Adrenal gland (tissue), 12 donors: ENCODE data around the gene MYBBP1A. TPM values are rescaled to one million over a fixed set of nuclear protein-coding genes. Genes with fewer than 3 reads are reported as not detected.

Experiments used
- DNase-seq, 7 donors: peaks; one replicate each; pipeline ENCODE4 v3.0.0-alpha.2; 2019 to 2020
- H3K27ac ChIP-seq, 5 donors: fragments of 200-600 bp; sonication (generic) in 4 of 5; 1 replicate in 3 of 5; 2 replicates in 2 of 5; pipeline versions ENCODE4 v1.5.1 to v1.8.0; 2016 to 2020; ENCODE audit warnings: mild to moderate bottlenecking in 1 of 5
- H3K27me3 ChIP-seq: fragments of 200-600 bp; 2 replicates; pipeline ENCODE4 v1.8.0; 2021
- H3K36me3 ChIP-seq, 2 donors: fragments of 200-600 bp; replicated peaks in 1 of 2; 1 replicate in 1 of 2; 2 replicates in 1 of 2; pipeline versions ENCODE4 v1.5.1 to v1.8.0; 2018 to 2022
- H3K4me1 ChIP-seq, 2 donors: fragments of 200-600 bp; replicated peaks in 1 of 2; 1 replicate in 1 of 2; 2 replicates in 1 of 2; pipeline versions ENCODE4 v1.5.1 to v1.8.0; 2018 to 2021
- H3K4me3 ChIP-seq, 4 donors: fragments of 200-600 bp; sonication (generic) in 3 of 4; one replicate each; pipeline ENCODE4 v1.5.1; 2016 to 2018
- H3K9me3 ChIP-seq, 3 donors: fragments of 200-600 bp; sonication (generic) in 1 of 3; replicated peaks in 1 of 3; 1 replicate in 2 of 3; 2 replicates in 1 of 3; pipeline versions ENCODE4 v1.5.1 to v1.8.0; 2016 to 2021
- POLR2A ChIP-seq, 2 donors: fragments of 450-650 bp; IDR thresholded peaks; one replicate each; pipeline ENCODE4 v1.6.1; 2017; ENCODE audit warnings: antibody characterized with exemption in 2 of 2, mild to moderate bottlenecking in 2 of 2, moderate library complexity in 1 of 2
- WGBS, 4 donors: extraction: QIAGEN DNeasy Blood & Tissue Kit in 2 of 4; methylation state at CpG; one replicate each; pipeline versions ENCODE4 v1.1.5 to v1.1.7; 2013 to 2017; 5-methylcytosine and 5-hydroxymethylcytosine counted together
- intact Hi-C, 2 donors: fragments of 100-400 bp; cut with DNase I; formaldehyde crosslinking; loops; one replicate each; pipeline versions ENCODE4 v1.14.1 to v1.15.0; 2022 to 2023
- polyA plus RNA-seq, 3 donors: library from polyadenylated mRNA; stranded (reverse); fragments of 200-250 nt in 2 of 3; fragments of 350-450 nt in 1 of 3; fragmentation: Illumina TruSeq in 1 of 3; extraction: RNeasy Lipid Tissue Mini Kit (QIAGEN cat#74804) in 1 of 3; gene quantifications; one replicate each; pipeline ENCODE4 v1.2.3, GENCODE V29; 2013 to 2014
- total RNA-seq, 9 donors: library from RNA; depleted of rRNA in 4 of 9; stranded (reverse); fragments of >200 nt in 4 of 9; fragments of 120-200 nt in 1 of 9; fragmentation: NEBNext Ultra II Directional in 1 of 9; extraction: Animal tissue kit (Norgen Biotek cat#: 25700) in 1 of 9; gene quantifications; one replicate each; pipeline versions ENCODE4 v1.1.0 to v1.2.4, GENCODE V29; 2013 to 2023
- TF ChIP-seq, protein P1 (sequence below), 6 experiments: fragments of 450-650 bp in 4 of 6; fragments of 200-600 bp in 2 of 6; sonication (generic) in 1 of 6; IDR thresholded peaks; 1 replicate in 5 of 6; 2 replicates in 1 of 6; pipeline versions ENCODE4 v1.5.1 to v1.8.0; 2016 to 2021; ENCODE audit warnings: antibody characterized with exemption in 6 of 6, mild to moderate bottlenecking in 2 of 6, moderate library complexity in 1 of 6
- donor health status: healthy with polysubstance abuse.
- donor health status: Bipolar disorder and iron deficiency.
- donor health status: DM: yes; HTN: yes; CAD: no.
- donor health status: DM: no; HTN: no; CAD: no.
- donor health status: DM: no; HTN: no; CAD: no.
- donor health status: DM: yes; HTN: yes; CAD: no.

MYBBP1A gene
- total and polyA plus RNA-seq, 12 donors: 17.9 to 65.5 (median 42.4) TPM

DNA sequence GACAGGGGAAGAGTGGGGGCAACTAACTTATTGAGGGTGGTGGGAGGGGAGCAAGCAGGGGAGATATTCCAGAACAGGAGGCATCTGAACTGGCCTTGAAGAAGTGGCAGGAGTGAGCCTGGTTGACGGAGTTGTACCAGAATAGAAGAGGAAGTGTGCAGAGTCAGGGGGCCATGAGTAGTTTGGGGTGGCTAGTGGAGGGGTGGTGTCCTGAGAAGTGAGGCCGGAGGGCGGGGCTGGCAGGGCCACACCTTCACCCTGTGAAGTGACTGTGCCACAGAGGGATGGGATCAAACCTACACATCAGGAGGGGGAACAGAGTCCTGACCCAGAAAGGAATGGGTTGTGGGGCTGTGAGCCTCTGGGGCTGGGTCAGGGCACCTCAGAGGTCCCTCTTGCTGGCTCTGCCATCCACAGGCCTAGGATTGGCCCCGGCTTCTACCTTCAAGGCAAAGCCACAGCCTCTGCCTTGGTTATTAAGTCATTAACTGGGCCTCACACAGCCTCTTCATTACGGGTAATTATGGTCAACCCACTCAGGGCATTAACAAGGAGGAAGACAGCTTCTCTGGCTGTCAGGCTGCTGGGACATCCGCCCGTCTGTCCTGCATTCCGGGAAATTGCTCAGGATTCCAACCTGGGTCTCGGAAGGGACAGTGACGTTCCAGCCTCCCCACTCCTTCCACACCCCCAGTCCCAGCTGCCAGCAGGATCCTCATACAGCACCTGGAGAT, 43.8 kb downstream of the MYBBP1A start:
- no peak for TF ChIP-seq POLR2A (IDR thresholded peaks at IDR 0.05)
- TF ChIP-seq, protein P1, sequence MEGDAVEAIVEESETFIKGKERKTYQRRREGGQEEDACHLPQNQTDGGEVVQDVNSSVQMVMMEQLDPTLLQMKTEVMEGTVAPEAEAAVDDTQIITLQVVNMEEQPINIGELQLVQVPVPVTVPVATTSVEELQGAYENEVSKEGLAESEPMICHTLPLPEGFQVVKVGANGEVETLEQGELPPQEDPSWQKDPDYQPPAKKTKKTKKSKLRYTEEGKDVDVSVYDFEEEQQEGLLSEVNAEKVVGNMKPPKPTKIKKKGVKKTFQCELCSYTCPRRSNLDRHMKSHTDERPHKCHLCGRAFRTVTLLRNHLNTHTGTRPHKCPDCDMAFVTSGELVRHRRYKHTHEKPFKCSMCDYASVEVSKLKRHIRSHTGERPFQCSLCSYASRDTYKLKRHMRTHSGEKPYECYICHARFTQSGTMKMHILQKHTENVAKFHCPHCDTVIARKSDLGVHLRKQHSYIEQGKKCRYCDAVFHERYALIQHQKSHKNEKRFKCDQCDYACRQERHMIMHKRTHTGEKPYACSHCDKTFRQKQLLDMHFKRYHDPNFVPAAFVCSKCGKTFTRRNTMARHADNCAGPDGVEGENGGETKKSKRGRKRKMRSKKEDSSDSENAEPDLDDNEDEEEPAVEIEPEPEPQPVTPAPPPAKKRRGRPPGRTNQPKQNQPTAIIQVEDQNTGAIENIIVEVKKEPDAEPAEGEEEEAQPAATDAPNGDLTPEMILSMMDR (IDR thresholded peaks at IDR 0.05): no peak
- 85 to 98% (median 92%) methylated on average over 9 to 10 of the region's 10 CpGs for WGBS, 4 donors

DNA sequence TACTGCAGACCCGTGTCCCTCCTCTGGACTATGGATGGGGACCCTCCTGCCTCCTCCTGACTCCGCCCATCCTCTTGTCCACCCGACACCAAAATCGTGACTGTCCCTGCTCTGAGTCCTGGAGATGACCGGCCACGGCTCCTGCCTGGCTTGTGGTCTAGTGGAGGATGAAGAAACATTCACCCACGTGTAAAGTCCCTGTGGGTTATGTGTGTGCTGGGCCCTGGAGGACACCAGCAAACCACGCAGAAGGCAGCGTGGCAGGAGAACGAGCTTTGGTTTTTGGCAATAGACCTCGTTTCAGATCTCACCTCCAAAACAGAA, 44.6 kb downstream of the MYBBP1A start:
- peak overlapping the region in 1 of 5 donors; percentile 27 for H3K27ac ChIP-seq
- intact Hi-C loops: no loop called here

More for the DNA sequence above, 43.8 kb downstream of the MYBBP1A start:
- H3K9me3 ChIP-seq: no peaks in the 10 kb centered on the region
- H3K4me1 ChIP-seq: no peaks in the 10 kb centered on the region
- H3K27me3 ChIP-seq: no peaks in the 10 kb centered on the region
- no peaks in the 10 kb centered on the region for H3K36me3 ChIP-seq
- no peak overlapping the region for H3K4me3 ChIP-seq
- intact Hi-C loops: no loop called here
- no peak for DNase-seq
- peak overlapping the region in 1 of 5 donors; percentile 27 for H3K27ac ChIP-seq

DNA sequence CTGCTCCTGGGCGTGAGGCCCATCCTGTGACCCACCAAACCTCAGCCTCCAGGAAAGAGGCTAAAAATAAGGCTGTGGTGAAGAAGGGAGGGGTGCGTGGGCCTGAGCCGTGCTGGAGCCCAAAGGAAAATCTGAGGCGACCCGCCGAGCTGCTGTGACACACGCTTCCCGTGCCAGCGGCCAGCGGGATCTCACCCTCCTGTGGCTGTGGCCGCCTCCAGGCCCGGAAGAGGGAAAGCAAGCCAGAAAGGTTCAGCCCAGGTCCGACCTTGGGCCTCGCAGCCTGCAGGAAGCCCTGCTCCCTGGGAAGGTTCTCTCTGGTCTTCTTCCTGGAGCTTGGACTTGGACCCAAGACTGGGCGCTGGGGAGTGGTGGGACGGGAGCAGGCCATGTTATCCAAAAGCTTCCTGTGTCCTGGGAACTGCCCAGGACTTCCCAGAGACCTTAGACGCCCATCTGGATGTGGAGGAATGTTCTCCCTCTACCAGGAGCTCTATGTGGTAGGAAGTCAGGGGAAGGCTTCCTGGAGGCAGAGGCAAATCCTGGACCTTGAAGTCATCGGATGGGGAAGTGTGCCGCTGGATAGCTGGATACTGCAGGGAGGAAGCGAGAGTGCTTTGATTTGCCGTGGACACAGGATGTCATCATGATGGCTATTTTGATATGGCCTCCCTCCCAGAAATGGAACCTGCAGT, 45.1 kb downstream of the MYBBP1A start:
- Histone ChIP-seq H3K4me3 (no peak overlapping the region), H3K27me3 (no peaks in the 10 kb centered on the region), H3K27ac (peak overlapping the region in 2 of 5 donors; percentile 27 to 41), H3K9me3 (no peaks in the 10 kb centered on the region), H3K36me3 (no peaks in the 10 kb centered on the region), H3K4me1 (no peaks in the 10 kb centered on the region)
- intact Hi-C loops: no loop called here
- 50 to 77% (median 60%) methylated on average over 8 to 21 of the region's 21 CpGs for WGBS, 4 donors
- TF ChIP-seq POLR2A (IDR thresholded peaks at IDR 0.05): no peak
- TF ChIP-seq, protein P1 (IDR thresholded peaks at IDR 0.05): no peak
- peak in 5 of 7 donors; percentile 43 to 72 (median 67) for DNase-seq

More for the DNA sequence above, 44.6 kb downstream of the MYBBP1A start:
- Histone ChIP-seq H3K9me3 (no peaks in the 10 kb centered on the region), H3K36me3 (no peaks in the 10 kb centered on the region), H3K4me1 (no peaks in the 10 kb centered on the region), H3K4me3 (no peak overlapping the region), H3K27me3 (no peaks in the 10 kb centered on the region)
- TF ChIP-seq, protein P1 (IDR thresholded peaks at IDR 0.05): no peak
- no peak for TF ChIP-seq POLR2A (IDR thresholded peaks at IDR 0.05)
- no peak for DNase-seq
- 73 to 83% (median 80%) methylated on average over 10 to 11 of the region's 11 CpGs for WGBS, 4 donors

DNA sequence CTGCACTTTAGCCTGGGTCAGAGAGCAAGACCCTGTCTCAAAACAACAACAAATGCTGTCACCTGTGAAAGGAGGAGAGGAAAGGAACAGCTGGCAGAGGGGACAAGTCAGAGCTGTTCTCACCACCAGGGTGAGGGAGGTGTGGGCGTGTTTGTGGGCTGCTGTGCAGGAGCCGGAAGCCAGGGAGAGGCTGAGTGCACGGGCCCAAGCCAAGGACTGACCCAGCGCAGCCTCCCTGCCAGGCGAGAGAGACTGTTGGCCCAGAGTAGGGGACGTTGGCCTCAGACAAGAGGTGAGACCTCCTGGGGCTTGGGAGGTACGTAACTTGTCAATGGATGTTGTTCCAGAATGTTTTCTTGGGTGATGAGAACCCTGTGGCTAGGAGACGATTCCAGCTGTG, 45.8 kb downstream of the MYBBP1A start:
- Histone ChIP-seq H3K36me3 (no peaks in the 10 kb centered on the region), H3K4me3 (no peak overlapping the region), H3K27ac (peak overlapping the region in 2 of 5 donors; percentile 27 to 41), H3K9me3 (no peaks in the 10 kb centered on the region), H3K4me1 (no peaks in the 10 kb centered on the region), H3K27me3 (peaks cover under 1% of the 10 kb centered on the region)
- 61 to 87% (median 69%) methylated on average over 6 to 8 of the region's 8 CpGs for WGBS, 4 donors
- intact Hi-C loops: no loop called here
- TF ChIP-seq, protein P1 (IDR thresholded peaks at IDR 0.05): no peak
- no peak for TF ChIP-seq POLR2A (IDR thresholded peaks at IDR 0.05)
- DNase-seq: no peak
